Activated naive CD8-positive, alpha-beta T cell (primary cell): ENCODE measurements around the gene HCN1.

ENCODE experiments used
- H3K27ac Mint-ChIP-seq: one replicate; pipeline ENCODE4 v1.8.0; 2021; ENCODE audit warnings: mixed read lengths
- H3K27me3 Mint-ChIP-seq: one replicate; pipeline ENCODE4 v1.8.0; 2021; ENCODE audit warnings: mixed read lengths
- H3K36me3 Mint-ChIP-seq: one replicate; pipeline ENCODE4 v1.8.0; 2021; ENCODE audit warnings: mixed read lengths
- H3K4me1 Mint-ChIP-seq: one replicate; pipeline ENCODE4 v1.8.0; 2021; ENCODE audit warnings: low read depth, mixed read lengths
- H3K4me3 Mint-ChIP-seq: one replicate; pipeline ENCODE4 v1.8.0; 2021; ENCODE audit warnings: mild to moderate bottlenecking, mixed read lengths
- H3K9me3 Mint-ChIP-seq: one replicate; pipeline ENCODE4 v1.8.0; 2021; ENCODE audit warnings: low read depth, mixed read lengths

The HCN1 gene

DNA sequence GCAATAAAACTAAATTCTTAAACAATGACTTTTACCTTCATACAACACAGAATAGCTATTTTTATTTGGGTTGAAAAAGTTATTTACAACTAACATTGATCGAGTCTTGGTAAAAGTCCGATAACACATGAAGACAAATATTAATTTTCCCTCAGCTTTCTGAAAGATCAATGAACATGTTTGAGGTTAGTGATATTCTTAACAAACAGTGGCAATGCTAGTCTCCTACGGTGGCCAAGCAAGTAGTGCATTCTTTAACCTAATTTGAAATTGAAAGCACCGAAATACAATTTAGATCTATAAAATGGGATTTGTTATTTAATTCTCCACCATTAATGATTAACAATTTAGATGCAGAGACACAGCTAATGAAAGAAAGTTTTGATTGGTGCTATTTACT lies 435.1 kb downstream of the HCN1 start:
- Mint-ChIP-seq H3K4me3 (no peak overlapping the region), H3K4me1 (no peaks in the 10 kb centered on the region)

GRCh38 chr5:45260292-45260691 lies 435.9 kb downstream of the HCN1 start:
- no peaks in the 10 kb centered on the region for H3K4me1 Mint-ChIP-seq
- H3K9me3 Mint-ChIP-seq, result peaks cover 8% of the 10 kb centered on the region
- H3K27me3 Mint-ChIP-seq, result no peaks in the 10 kb centered on the region
- H3K27ac Mint-ChIP-seq, result no peak overlapping the region
- H3K36me3 Mint-ChIP-seq, result no peaks in the 10 kb centered on the region
- no peak overlapping the region for H3K4me3 Mint-ChIP-seq

More for the DNA sequence above, 435.1 kb downstream of the HCN1 start:
- peaks cover 8% of the 10 kb centered on the region for H3K9me3 Mint-ChIP-seq
- H3K27ac Mint-ChIP-seq, result no peak overlapping the region
- H3K27me3 Mint-ChIP-seq, result no peaks in the 10 kb centered on the region
- no peaks in the 10 kb centered on the region for H3K36me3 Mint-ChIP-seq

- no peaks in the 10 kb centered on the region for H3K36me3 Mint-ChIP-seq
- H3K9me3 Mint-ChIP-seq, result peaks cover 16% of the 10 kb centered on the region
- H3K4me3 Mint-ChIP-seq, result no peak overlapping the region
- no peaks in the 10 kb centered on the region for H3K27me3 Mint-ChIP-seq
- H3K27ac Mint-ChIP-seq, result no peak overlapping the region
- no peaks in the 10 kb centered on the region for H3K4me1 Mint-ChIP-seq
Observed at GRCh38 chr5:45252978-45253377, 443.2 kb downstream of the HCN1 start.

DNA sequence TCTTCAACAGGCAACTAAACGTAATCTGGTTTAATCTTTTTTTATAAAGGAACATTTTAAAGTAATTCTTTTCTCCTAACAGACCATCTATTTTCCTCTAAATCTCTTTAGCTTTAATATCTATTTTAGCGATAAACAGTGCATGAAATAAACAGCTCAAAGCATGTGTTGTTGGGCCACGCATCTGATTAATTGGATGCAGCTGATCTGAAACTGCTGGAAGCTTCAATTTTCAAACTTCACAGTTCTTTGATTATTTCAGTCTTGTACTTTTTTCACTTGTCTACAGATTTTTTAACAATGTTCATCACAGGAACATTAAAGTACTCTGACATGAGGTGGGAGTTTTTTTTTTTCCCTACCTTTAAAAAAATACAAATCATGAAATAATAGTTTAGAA lies 443.6 kb downstream of the HCN1 start:
- Mint-ChIP-seq H3K36me3 (no peaks in the 10 kb centered on the region), H3K4me1 (no peaks in the 10 kb centered on the region), H3K27ac (no peak overlapping the region), H3K4me3 (no peak overlapping the region), H3K9me3 (peaks cover 16% of the 10 kb centered on the region), H3K27me3 (no peaks in the 10 kb centered on the region)

DNA sequence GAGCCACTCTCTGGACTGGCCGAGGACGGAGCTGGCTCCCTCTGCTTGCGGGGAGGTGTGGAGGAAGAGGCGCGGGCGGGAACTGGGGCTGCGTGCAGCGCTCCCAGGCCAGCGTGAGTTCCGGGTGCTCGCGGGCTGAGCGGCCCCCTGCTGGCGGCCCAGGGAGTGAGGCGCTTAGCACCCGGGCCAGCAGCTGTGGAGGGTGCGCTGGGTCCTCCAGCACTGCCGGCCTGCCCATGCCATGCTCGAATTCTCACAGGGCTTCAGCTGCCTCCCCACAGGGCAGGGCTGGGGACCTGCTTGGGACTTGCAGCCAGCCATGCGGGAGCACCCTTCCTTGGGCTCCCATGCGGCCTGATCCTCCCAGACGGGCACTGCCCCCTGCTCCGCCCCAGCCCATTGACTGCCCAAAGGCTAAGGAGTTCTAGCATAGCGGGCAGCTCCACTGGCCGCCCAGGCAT lies 470.6 kb downstream of the HCN1 start:
- Mint-ChIP-seq H3K27ac (no peak overlapping the region), H3K27me3 (no peaks in the 10 kb centered on the region), H3K4me1 (no peaks in the 10 kb centered on the region)

DNA sequence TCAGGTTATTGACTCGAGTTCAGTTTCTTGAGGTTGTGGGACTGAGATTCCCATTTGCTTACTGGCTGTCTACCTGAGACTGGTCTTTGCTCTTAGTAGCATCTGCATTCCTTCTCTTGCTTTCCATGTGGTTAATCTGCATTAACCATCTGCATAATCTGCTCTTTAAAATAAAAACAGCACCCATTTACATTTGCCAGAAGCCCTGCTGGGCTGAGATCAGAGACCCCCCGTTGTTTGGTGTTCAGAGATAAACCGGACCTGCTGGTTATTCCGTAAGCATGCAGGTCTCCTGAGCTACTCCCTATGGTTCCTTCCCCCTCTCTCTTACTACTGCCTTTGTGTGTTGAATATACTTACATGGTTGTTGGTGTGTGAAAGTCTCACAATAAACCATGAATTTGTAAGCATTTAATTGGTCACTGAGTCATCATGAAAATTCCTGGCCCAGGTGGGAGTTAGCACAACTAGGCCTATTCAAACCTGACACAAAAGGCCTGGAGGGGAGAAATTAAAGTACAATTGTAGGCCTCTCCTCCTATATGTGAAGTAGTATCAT lies 490.7 kb downstream of the HCN1 start:
- Mint-ChIP-seq H3K36me3 (no peaks in the 10 kb centered on the region), H3K9me3 (no peaks in the 10 kb centered on the region), H3K4me1 (no peaks in the 10 kb centered on the region), H3K27me3 (no peaks in the 10 kb centered on the region), H3K4me3 (no peak overlapping the region), H3K27ac (no peak overlapping the region)

More for the DNA sequence above, 470.6 kb downstream of the HCN1 start:
- peaks cover 17% of the 10 kb centered on the region for H3K9me3 Mint-ChIP-seq
- no peak overlapping the region for H3K4me3 Mint-ChIP-seq
- no peaks in the 10 kb centered on the region for H3K36me3 Mint-ChIP-seq
